AG04449 (cell line): ENCODE data around the gene COX7A2.

Experiments
- CTCF ChIA-PET: fragments of 350-600 bp; formaldehyde crosslinking; extraction: SDS; loops from one replicate; lab custom pipeline; 2021; ENCODE audit warnings: antibody characterized with exemption; lab: Yijun Ruan, JAX
- POLR2A ChIA-PET: fragments of 400-600, 350-600 bp; formaldehyde crosslinking; extraction: SDS; loops from one replicate; lab custom pipeline; 2020; ENCODE audit warnings: antibody characterized with exemption, inconsistent platforms; lab: Yijun Ruan, JAX
- DNase-seq: peaks from one replicate; pipeline ENCODE4 v3.0.0-alpha.2; 2010; ENCODE audit warnings: low read depth, low spot score
- H3K4me3 ChIP-seq: 2 replicates; pipeline ENCODE4 v1.5.1; 2011; ENCODE audit warnings: low read depth, mild to moderate bottlenecking, control low read depth, low read length
- TF ChIP-seq, protein P1 (sequence below): IDR thresholded peaks from one replicate; pipeline ENCODE4 v1.5.1; 2011; ENCODE audit warnings: mild to moderate bottlenecking, moderate library complexity, low read length, control low read depth, inconsistent platforms; ENCODE audit not compliant: insufficient read depth; ENCODE audit errors: missing control alignments

The COX7A2 gene

GRCh38 chr6:75220357-75220756, 23.2 kb downstream of the COX7A2 start:
- no peak overlapping the region for H3K4me3 ChIP-seq
- CTCF ChIA-PET: interaction anchor here (0.6 to 6.2 kb wide), 4 partner anchors 11 to 1129 kb away, joined by 3 to 80 read pairs (median 4); no protein-coding TSS in a partner anchor
- TF ChIP-seq, protein P1, sequence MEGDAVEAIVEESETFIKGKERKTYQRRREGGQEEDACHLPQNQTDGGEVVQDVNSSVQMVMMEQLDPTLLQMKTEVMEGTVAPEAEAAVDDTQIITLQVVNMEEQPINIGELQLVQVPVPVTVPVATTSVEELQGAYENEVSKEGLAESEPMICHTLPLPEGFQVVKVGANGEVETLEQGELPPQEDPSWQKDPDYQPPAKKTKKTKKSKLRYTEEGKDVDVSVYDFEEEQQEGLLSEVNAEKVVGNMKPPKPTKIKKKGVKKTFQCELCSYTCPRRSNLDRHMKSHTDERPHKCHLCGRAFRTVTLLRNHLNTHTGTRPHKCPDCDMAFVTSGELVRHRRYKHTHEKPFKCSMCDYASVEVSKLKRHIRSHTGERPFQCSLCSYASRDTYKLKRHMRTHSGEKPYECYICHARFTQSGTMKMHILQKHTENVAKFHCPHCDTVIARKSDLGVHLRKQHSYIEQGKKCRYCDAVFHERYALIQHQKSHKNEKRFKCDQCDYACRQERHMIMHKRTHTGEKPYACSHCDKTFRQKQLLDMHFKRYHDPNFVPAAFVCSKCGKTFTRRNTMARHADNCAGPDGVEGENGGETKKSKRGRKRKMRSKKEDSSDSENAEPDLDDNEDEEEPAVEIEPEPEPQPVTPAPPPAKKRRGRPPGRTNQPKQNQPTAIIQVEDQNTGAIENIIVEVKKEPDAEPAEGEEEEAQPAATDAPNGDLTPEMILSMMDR: no peak
- POLR2A ChIA-PET: no interaction called here
- no peak for DNase-seq

- TF ChIP-seq, protein P1: no peak
- ChIA-PET CTCF (interaction anchor here (0.6 to 6.2 kb wide), 4 partner anchors 10 to 1127 kb away, joined by 3 to 80 read pairs (median 4); no protein-coding TSS in a partner anchor), POLR2A (no interaction called here)
- no peak for DNase-seq
- no peak overlapping the region for H3K4me3 ChIP-seq
These were observed 24.3 kb downstream of the COX7A2 start for GRCh38 chr6:75219263-75219662.

GRCh38 chr6:75217193-75217592, 26.4 kb downstream of the COX7A2 start:
- no peak overlapping the region for H3K4me3 ChIP-seq
- DNase-seq: no peak
- ChIA-PET CTCF (interaction anchor here (1.1 to 6.2 kb wide), 4 partner anchors 8 to 306 kb away, joined by 4 to 80 read pairs (median 6); no protein-coding TSS in a partner anchor), POLR2A (interaction anchor here (0.6 kb wide), 1 partner anchor 114 kb away, joined by 3 read pairs; no protein-coding TSS in a partner anchor)
- TF ChIP-seq, protein P1: no peak

DNA sequence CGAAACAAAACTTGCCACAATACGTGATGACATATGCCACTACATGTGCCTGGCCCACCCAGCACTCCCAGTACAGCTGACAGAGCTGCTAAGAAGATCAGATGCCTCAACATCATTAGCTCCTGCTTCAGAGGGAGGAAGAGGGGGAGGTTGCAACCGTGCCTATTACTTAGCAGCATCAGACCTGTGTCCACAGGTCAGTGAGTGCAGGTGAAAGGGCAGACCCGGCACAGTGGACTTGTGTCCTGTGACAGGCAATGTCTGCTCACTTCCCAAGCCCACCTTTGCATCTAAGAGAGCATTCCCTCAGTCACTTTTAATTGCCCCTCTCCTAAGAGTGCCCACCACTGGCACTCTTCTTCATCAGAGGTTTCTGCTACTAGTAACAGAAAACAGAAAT, 28.3 kb downstream of the COX7A2 start:
- ChIA-PET POLR2A (no interaction called here), CTCF (interaction anchor here (1.0 to 1.2 kb wide), 3 partner anchors 11 to 1482 kb away, joined by 3 read pairs; no protein-coding TSS in a partner anchor)
- H3K4me3 ChIP-seq: no peak overlapping the region
- TF ChIP-seq, protein P1: no peak
- no peak for DNase-seq

DNA sequence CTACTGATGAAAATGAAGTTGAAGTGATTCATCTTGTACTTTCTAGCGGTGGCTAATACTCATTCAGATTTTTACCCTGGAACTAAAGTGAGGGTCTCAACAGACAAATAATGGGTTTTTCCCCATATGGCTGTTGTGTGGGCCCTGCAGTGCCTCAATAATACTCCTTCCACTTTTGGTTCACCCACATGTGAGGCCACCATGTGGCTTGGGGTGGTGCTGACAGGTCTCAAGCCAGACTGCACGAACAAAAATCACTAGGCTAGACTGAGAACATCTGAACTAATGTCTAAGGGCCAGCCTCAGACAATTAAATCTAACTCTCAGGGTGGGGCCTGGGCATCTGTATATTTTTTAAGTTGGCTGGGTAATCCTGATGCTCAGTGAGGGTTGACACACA, 29.9 kb downstream of the COX7A2 start:
- POLR2A ChIA-PET: no interaction called here
- TF ChIP-seq, protein P1: no peak
- no peak overlapping the region for H3K4me3 ChIP-seq
- CTCF ChIA-PET: interaction anchor here (0.6 to 1.2 kb wide), 5 partner anchors 13 to 1773 kb away, joined by 3 to 8 read pairs (median 3); no protein-coding TSS in a partner anchor
- DNase-seq: no peak

GRCh38 chr6:75213112-75213511, 30.5 kb downstream of the COX7A2 start:
- TF ChIP-seq, protein P1: no peak
- no peak overlapping the region for H3K4me3 ChIP-seq
- POLR2A ChIA-PET: no interaction called here
- no peak for DNase-seq
- CTCF ChIA-PET: interaction anchor here (0.6 to 1.2 kb wide), 5 partner anchors 14 to 1772 kb away, joined by 3 to 8 read pairs (median 3); no protein-coding TSS in a partner anchor
